Activated CD4-positive, alpha-beta memory T cell treated with anti-CD3 and anti-CD28 coated beads for 36 hours (primary cell): ENCODE results near the gene GORASP1. TPM values are rescaled to one million over a fixed set of nuclear protein-coding genes. Genes with fewer than 3 reads are reported as not detected.

Source experiments
- CTCF ChIA-PET: fragments of 350-600 bp; sonication (Branson Sonifier 250); formaldehyde crosslinking; loops from one replicate; lab custom pipeline; 2021; ENCODE audit warnings: antibody characterized with exemption, inconsistent platforms; lab: Charles Lee
- POLR2A ChIA-PET: fragments of 350-600 bp; sonication (Branson Sonifier 250); formaldehyde crosslinking; loops from one replicate; lab custom pipeline; 2021; ENCODE audit warnings: antibody characterized with exemption; lab: Charles Lee
- DNase-seq: peaks from one replicate; pipeline ENCODE4 v3.0.0-alpha.2; 2020
- H3K27ac Mint-ChIP-seq: one replicate; pipeline ENCODE4 v1.8.0; 2021; ENCODE audit warnings: mixed read lengths
- H3K27me3 Mint-ChIP-seq: one replicate; pipeline ENCODE4 v1.8.0; 2021; ENCODE audit warnings: mixed read lengths
- H3K36me3 Mint-ChIP-seq: one replicate; pipeline ENCODE4 v1.8.0; 2021; ENCODE audit warnings: mixed read lengths
- H3K4me1 Mint-ChIP-seq: one replicate; pipeline ENCODE4 v1.8.0; 2021; ENCODE audit warnings: low read depth, mixed read lengths
- H3K4me3 Mint-ChIP-seq: one replicate; pipeline ENCODE4 v1.8.0; 2021; ENCODE audit warnings: mild to moderate bottlenecking, mixed read lengths
- H3K9me3 Mint-ChIP-seq: one replicate; pipeline ENCODE4 v1.8.0; 2021; ENCODE audit warnings: mixed read lengths
- intact Hi-C: fragments of 100-400 bp; cut with micrococcal nuclease; formaldehyde crosslinking; loops from one replicate; pipeline ENCODE4 v1.15.1; 2023
- microRNA-seq: library from miRNA; unstranded; fragments of <30 nt; microRNA quantifications from one replicate; pipeline ENCODE4 v1.2.0, GENCODE V29; 2022; ENCODE audit warnings: borderline number of aligned reads, borderline microRNAs expressed, borderline replicate concordance
- total RNA-seq, 2 experiments: library from RNA; stranded (reverse); gene quantifications; one replicate each; pipeline ENCODE4 v1.2.3, GENCODE V29; 2021

Gene GORASP1
- total RNA-seq, 2 experiments from 2014 or later: 32.7 to 34.1 TPM

DNA sequence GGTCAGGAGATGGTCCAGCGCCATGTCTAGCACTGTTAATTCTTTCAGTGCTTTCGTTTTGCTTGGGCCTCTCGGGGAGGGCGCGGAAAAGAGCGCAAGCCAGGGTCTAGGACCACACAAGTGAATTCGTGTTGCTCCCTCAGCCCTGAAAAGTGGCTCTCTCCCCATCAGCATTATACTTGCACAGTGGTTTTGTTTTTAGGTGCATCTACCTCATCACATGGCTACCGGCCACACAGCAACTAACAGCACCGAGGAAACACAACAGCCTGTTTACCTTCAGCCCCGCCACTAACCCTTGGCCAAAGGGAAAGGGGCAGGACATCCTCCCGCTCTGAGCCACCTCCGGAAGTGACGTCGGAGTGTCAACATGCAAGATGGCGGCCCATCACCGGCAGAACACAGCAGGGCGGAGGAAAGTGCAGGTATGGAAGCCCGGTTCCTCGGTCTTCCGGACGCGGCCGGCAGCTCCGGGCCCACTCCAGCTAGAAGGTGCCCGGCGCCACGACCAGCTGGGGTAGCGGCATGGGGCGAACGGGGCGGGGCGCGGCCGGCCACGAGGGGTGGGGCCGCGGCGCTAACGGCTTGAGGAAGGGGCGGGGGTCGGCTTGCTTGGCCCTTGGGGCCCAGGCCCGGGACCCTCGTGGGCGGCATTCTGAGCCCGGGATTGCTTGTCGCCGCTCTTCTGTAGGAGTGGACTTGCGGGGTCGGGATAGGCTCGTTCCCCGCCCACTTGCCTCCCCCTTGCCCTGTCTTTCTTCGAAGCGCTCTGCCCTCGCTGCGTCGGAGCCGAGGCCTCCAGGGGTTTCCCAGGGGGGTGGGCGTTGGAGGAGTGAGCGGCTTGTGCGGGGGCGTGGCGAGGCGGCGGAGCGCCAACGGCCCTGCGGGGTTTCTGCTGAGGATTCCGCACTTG, 55.5 kb downstream of the GORASP1 start, which contains the start of the genes SCN11A and WDR48:
SCN11A (minus strand) TSS at position 296 of the 913 bp plus-strand sequence. CDS start 101,582 bp downstream, outside the sequence.
WDR48 (plus strand) TSS at position 368 of the 913 bp plus-strand sequence; CDS start at position 378, 10 bp downstream.
- DNase-seq: peak; percentile 96
- intact Hi-C loops: loop anchor here (1.0 to 5.0 kb wide), 6 partner anchors 14 to 1255 kb away; partner anchors contain the start of genes EIF1B, GORASP1, RPSA and TTC21A
- H3K9me3 Mint-ChIP-seq: no peaks in the 10 kb centered on the region
- H3K36me3 Mint-ChIP-seq: no peaks in the 10 kb centered on the region
- peak within 1 kb of the TSS; percentile 96 for H3K27ac Mint-ChIP-seq
- CTCF ChIA-PET: interaction anchor here (1.4 kb wide), 3 partner anchors 15 to 21 kb away, joined by 3 to 5 read pairs (median 3); no protein-coding TSS in a partner anchor
- peak within 1 kb of the TSS; percentile 92 for H3K4me3 Mint-ChIP-seq
- H3K27me3 Mint-ChIP-seq: no peaks in the 10 kb centered on the region
- POLR2A ChIA-PET: no interaction called here
- peaks cover 64% of the 10 kb centered on the region for H3K4me1 Mint-ChIP-seq

DNA sequence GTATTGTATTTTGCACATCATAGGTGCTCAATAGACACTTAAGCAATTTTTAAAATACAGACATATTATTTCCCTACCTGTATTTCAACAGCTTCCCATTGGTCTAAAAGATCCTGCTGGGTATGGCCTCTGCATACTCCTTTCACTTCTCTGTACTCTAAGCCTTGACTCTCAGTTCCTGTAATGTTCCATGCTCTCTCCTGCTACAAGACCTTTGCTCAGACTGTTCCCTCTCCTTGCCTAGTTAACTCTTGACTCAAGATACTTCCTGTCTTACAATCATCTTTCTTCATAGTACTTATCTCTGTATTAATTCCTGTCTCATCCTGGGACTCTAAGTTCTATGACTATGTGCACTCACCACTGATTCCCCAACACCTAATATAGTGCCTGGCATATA, 57.4 kb downstream of the GORASP1 start:
- intact Hi-C loops: loop anchor here (2.0 to 5.0 kb wide), 3 partner anchors 57 to 1257 kb away; partner anchors contain the start of genes EIF1B, GORASP1 and TTC21A
- Mint-ChIP-seq H3K36me3 (no peaks in the 10 kb centered on the region), H3K27ac (peak overlapping the region; percentile 11), H3K4me3 (no peak overlapping the region), H3K4me1 (peaks cover 47% of the 10 kb centered on the region), H3K27me3 (no peaks in the 10 kb centered on the region), H3K9me3 (no peaks in the 10 kb centered on the region)
- no peak for DNase-seq
- ChIA-PET CTCF (no interaction called here), POLR2A (no interaction called here)

Small RNA genes within 50 kb of the gene (microRNA-seq; reads per million reads assigned to microRNA genes)
- not detected for gene MIR6822

Other genes starting within 250 kb of the GORASP1 start
- gene SCN11A, start 55.7 kb downstream of the GORASP1 start, total RNA-seq: under 1 TPM; 0.02 to 0.05 TPM
- 10 to 100 TPM; 38.5 to 43.8 TPM for gene WDR48, start 55.6 kb downstream of the GORASP1 start, total RNA-seq
- 1 to 10 TPM; 1.7 to 1.8 TPM for gene TTC21A, start 53 bp upstream of the GORASP1 start, total RNA-seq
- gene CSRNP1, start 46.0 kb upstream of the GORASP1 start, total RNA-seq: 10 to 100 TPM; 63.0 to 66.2 TPM
- 1 to 10 TPM; 1.3 to 1.6 TPM for gene XIRP1, start 85.0 kb upstream of the GORASP1 start, total RNA-seq
- gene CX3CR1, start 172.4 kb upstream of the GORASP1 start, total RNA-seq: under 1 TPM; 0.07 to 0.21 TPM
- gene CCR8, start 222.1 kb upstream of the GORASP1 start, total RNA-seq: under 1 TPM; 0.48 to 0.51 TPM